HepG2 (cell line): Measurements from ENCODE around the gene GLRB. TPM values are rescaled to one million over a fixed set of nuclear protein-coding genes. Genes with fewer than 3 reads are reported as not detected.

Experiments used
- ATAC-seq: fragments of 200-7000 bp; cut with Tn5 transposase; 3 replicates; pipeline ENCODE4 v1.9.1; 2020; ENCODE audit warnings: mild to moderate bottlenecking, moderate library complexity
- BruUV-seq: library from RNA; stranded (reverse); fragments of 400-500 nt; replicated peaks from 2 replicates; lab custom pipeline; 2021; lab: Mats Ljungman, UMichigan
- CTCF ChIA-PET: fragments of 300-600 bp; formaldehyde crosslinking; extraction: SDS; loops from one replicate; lab custom pipeline; 2021; ENCODE audit warnings: low total read pairs, inconsistent platforms, low intra/inter-chr PET ratio; lab: Yijun Ruan, JAX
- POLR2A ChIA-PET: fragments of 350-600 bp; sonication (Branson Sonifier 250); formaldehyde crosslinking; loops from one replicate; lab custom pipeline; 2020; ENCODE audit warnings: antibody characterized with exemption, inconsistent platforms; lab: Yijun Ruan, JAX
- DNase-seq: peaks from one replicate; pipeline ENCODE4 v3.0.0-alpha.2; 2015; ENCODE audit warnings: low spot score
- FAIRE-seq: peaks from 3 replicates; lab custom pipeline; 2011; peaks lifted over from hg19 to GRCh38; lab: Jason Lieb, UNC
- H2AFZ ChIP-seq: one replicate; pipeline ENCODE4 v1.6.1; 2011; ENCODE audit warnings: low read length, inconsistent platforms
- H3K27ac ChIP-seq: fragments of 300-600 bp; 3 replicates; pipeline ENCODE4 v1.8.0; 2011; ENCODE audit warnings: mixed run types, mild to moderate bottlenecking, mixed read lengths, low read length, inconsistent platforms; ENCODE audit not compliant: insufficient read depth; ENCODE audit errors: extremely low read length
- H3K27me3 ChIP-seq, 2 experiments: fragments of 200-600 bp in 1 of 2; 2 replicates in 1 of 2; 3 replicates in 1 of 2; pipeline versions ENCODE4 v1.6.0 to v1.8.0; 2011; ENCODE audit warnings: low read length in 2 of 2, mild to moderate bottlenecking in 2 of 2, moderate library complexity in 2 of 2, inconsistent platforms in 1 of 2; ENCODE audit not compliant: insufficient read depth in 2 of 2, control insufficient read depth in 1 of 2
- H3K36me3 ChIP-seq, 2 experiments: fragments of 200-600 bp in 1 of 2; replicated peaks in 1 of 2; 2 replicates in 1 of 2; 3 replicates in 1 of 2; pipeline versions ENCODE4 v1.5.1 to v1.8.0; 2011; ENCODE audit warnings: low read length in 2 of 2, inconsistent platforms in 1 of 2; ENCODE audit not compliant: insufficient read depth in 2 of 2, control insufficient read depth in 1 of 2
- H3K4me1 ChIP-seq: 2 replicates; pipeline ENCODE4 v1.5.1; 2012; ENCODE audit warnings: low read length, inconsistent platforms; ENCODE audit not compliant: insufficient read depth
- H3K4me2 ChIP-seq: 2 replicates; pipeline ENCODE4 v1.6.0; 2011; ENCODE audit warnings: low read depth, low read length, inconsistent platforms
- H3K4me3 ChIP-seq, 3 experiments: fragments of 200-600 bp in 1 of 3; sonication (generic), shearing (Covaris generic) in 1 of 3; replicated peaks in 1 of 3; 2 replicates each; pipeline ENCODE4 v1.5.1; 2011 to 2016; ENCODE audit warnings: low read length in 3 of 3, inconsistent platforms in 2 of 3, low read depth in 2 of 3, mild to moderate bottlenecking in 2 of 3, control low read depth in 1 of 3, mixed read lengths in 1 of 3; ENCODE audit not compliant: insufficient read depth in 1 of 3
- H3K79me2 ChIP-seq: one replicate; pipeline ENCODE4 v1.6.1; 2011; ENCODE audit warnings: low read length, inconsistent platforms; ENCODE audit not compliant: insufficient read depth
- H3K9ac ChIP-seq: 2 replicates; pipeline ENCODE4 v1.6.0; 2011; ENCODE audit warnings: mild to moderate bottlenecking, low read depth, low read length, inconsistent platforms; ENCODE audit not compliant: insufficient read depth
- H3K9me3 ChIP-seq: 2 replicates; pipeline ENCODE4 v1.5.1; 2012; ENCODE audit warnings: mild to moderate bottlenecking, low read length
- H4K20me1 ChIP-seq: 2 replicates; pipeline ENCODE4 v1.6.0; 2011; ENCODE audit warnings: inconsistent platforms, mild to moderate bottlenecking, low read length, moderate library complexity; ENCODE audit not compliant: insufficient read depth
- ERF ChIP-seq: IDR thresholded peaks from 2 replicates; pipeline ENCODE4 v1.6.1; 2018; ENCODE audit warnings: missing biosample characterization, missing genetic modification reagents
- HNRNPUL1 ChIP-seq: fragments of 200-400 bp; formaldehyde crosslinking; IDR thresholded peaks from 2 replicates; pipeline ENCODE4 v1.6.1; 2017; ENCODE audit warnings: low read depth, mild to moderate bottlenecking, low read length, moderate library complexity
- HOXA7 ChIP-seq: sonication (generic); formaldehyde crosslinking; IDR thresholded peaks from 2 replicates; pipeline ENCODE4 v1.8.1; 2022; ENCODE audit warnings: mild to moderate bottlenecking, missing genetic modification reagents, moderate library complexity
- IKZF1 ChIP-seq: fragments of 450-650 bp; IDR thresholded peaks from 2 replicates; pipeline ENCODE4 v1.7.1; 2016
- JUN ChIP-seq: sonication (generic); formaldehyde crosslinking; IDR thresholded peaks from 2 replicates; pipeline ENCODE4 v1.4.0; 2020; ENCODE audit warnings: mild to moderate bottlenecking, missing genetic modification reagents
- MED8 ChIP-seq: sonication (generic); formaldehyde crosslinking; IDR thresholded peaks from 2 replicates; pipeline ENCODE4 v1.8.1; 2023; ENCODE audit warnings: mild to moderate bottlenecking, missing genetic modification reagents; ENCODE audit not compliant: insufficient replicate concordance
- REXO4 ChIP-seq: sonication (generic); formaldehyde crosslinking; IDR thresholded peaks from 2 replicates; pipeline ENCODE4 v1.8.0; 2022; ENCODE audit warnings: missing genetic modification reagents, mild to moderate bottlenecking, borderline replicate concordance
- SP4 ChIP-seq: sonication (generic); formaldehyde crosslinking; IDR thresholded peaks from 2 replicates; pipeline ENCODE4 v1.8.1; 2023; ENCODE audit warnings: mild to moderate bottlenecking, missing genetic modification reagents
- SRY ChIP-seq: sonication (generic); formaldehyde crosslinking; IDR thresholded peaks from 2 replicates; pipeline ENCODE4 v1.8.0; 2022; ENCODE audit warnings: mild to moderate bottlenecking, missing genetic modification reagents
- TEAD2 ChIP-seq: sonication (generic); formaldehyde crosslinking; IDR thresholded peaks from 2 replicates; pipeline ENCODE4 v1.9.0; 2021; ENCODE audit warnings: missing genetic modification reagents
- ZNF17 ChIP-seq: sonication (generic); formaldehyde crosslinking; IDR thresholded peaks from 2 replicates; pipeline ENCODE4 v1.5.0; 2020; ENCODE audit warnings: mild to moderate bottlenecking, missing genetic modification reagents
- ZNF598 ChIP-seq: sonication (generic); formaldehyde crosslinking; IDR thresholded peaks from 2 replicates; pipeline ENCODE4 v1.5.1; 2020; ENCODE audit warnings: mild to moderate bottlenecking, missing genetic modification reagents, borderline replicate concordance
- ZNF839 ChIP-seq: sonication (generic); formaldehyde crosslinking; IDR thresholded peaks from 2 replicates; pipeline ENCODE4 v1.4.0; 2020; ENCODE audit warnings: missing genetic modification reagents, mild to moderate bottlenecking, borderline replicate concordance
- WGBS: methylation state at CpG from one replicate; pipeline ENCODE4 v1.1.6; 2017; ENCODE audit warnings: low lambda C conversion rate; 5-methylcytosine and 5-hydroxymethylcytosine counted together
- in situ Hi-C: cut with HindIII; loops from 2 replicates; pipeline ENCODE4 v1.10.0; 2017; ENCODE audit warnings: low pct_unique_long_range_greater_than_20kb; ENCODE audit not compliant: extremely low pct_ligation_motif_present
- intact Hi-C: fragments of 100-400 bp; cut with micrococcal nuclease; formaldehyde crosslinking; loops from one replicate; pipeline ENCODE4 v1.10.0; 2022; ENCODE audit not compliant: unreplicated experiment
- polyA plus RNA-seq, 8 experiments: library from polyadenylated mRNA; depleted of rRNA in 3 of 8; stranded (reverse) in 7 of 8; unstranded in 1 of 8; fragments of >200 nt; fragmentation: Illumina TruSeq in 4 of 8; extraction: Trizol in 4 of 8; gene quantifications; 2 replicates each; pipeline versions ENCODE4 v1.2.1 to v1.2.3, GENCODE V29; 2011 to 2016; ENCODE audit warnings: low read depth in 4 of 8, missing spikeins in 1 of 8, mixed read lengths in 1 of 8; ENCODE audit not compliant: insufficient read depth in 1 of 8
- total RNA-seq, 5 experiments: library from RNA; depleted of rRNA; stranded (reverse); fragments of >200 nt; fragmentation: Illumina TruSeq; extraction: Trizol; gene quantifications; 2 replicates each; pipeline ENCODE4 v1.2.3, GENCODE V29; 2016; ENCODE audit warnings: low read depth in 1 of 5
- TF ChIP-seq, protein P1 (sequence below): IDR thresholded peaks from 2 replicates; pipeline ENCODE4 v1.6.1; 2016
- TF ChIP-seq, protein P2 (sequence below): sonication (generic); formaldehyde crosslinking; IDR thresholded peaks from 2 replicates; pipeline ENCODE4 v1.4.0; 2020; ENCODE audit warnings: missing genetic modification reagents
- TF ChIP-seq, protein P3 (sequence below): sonication (generic); formaldehyde crosslinking; conservative IDR thresholded peaks from 2 replicates; pipeline ENCODE4 v1.8.0; 2022; ENCODE audit warnings: missing genetic modification reagents

The GLRB gene
- total and polyA plus RNA-seq, 2 of the 13 experiments (the other 11 are each of a cell fraction or from before 2014, with no cell fraction given): 0.17 to 0.24 TPM

DNA sequence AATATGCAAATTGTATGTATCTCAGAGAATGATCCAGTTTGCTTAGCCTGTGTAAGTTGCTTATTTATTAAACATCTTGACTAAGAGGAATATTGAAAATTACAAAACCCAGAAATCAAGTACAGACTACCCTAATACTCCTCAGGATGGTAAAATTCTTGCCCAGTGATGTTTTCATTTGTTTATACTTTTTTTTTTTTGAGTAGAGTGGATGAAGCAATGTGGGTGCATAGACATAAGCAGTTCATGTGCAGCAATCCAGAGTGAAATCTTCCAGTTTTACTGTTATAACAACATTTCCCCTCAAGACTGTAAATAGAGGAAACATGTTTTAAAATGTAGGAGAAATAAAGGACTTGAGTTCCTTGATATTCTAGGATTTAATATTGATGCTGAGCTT lies 4.7 kb downstream of the GLRB start:
- Histone ChIP-seq H3K79me2 (no peaks in the 10 kb centered on the region), H3K4me2 (no peak overlapping the region), H2AFZ (no peak overlapping the region), H3K27ac (no peak overlapping the region), H3K36me3 (no peaks in the 10 kb centered on the region), H3K9me3 (no peaks in the 10 kb centered on the region), H3K4me1 (peaks cover 11% of the 10 kb centered on the region), H3K9ac (no peak overlapping the region), H3K27me3 (peaks cover 2 to 13% of the 10 kb centered on the region in 2 experiments; a peak in 3 of 5 replicates), H3K4me3 (no peak overlapping the region), H4K20me1 (no peaks in the 10 kb centered on the region)
- in situ Hi-C loops (no loop called here), intact Hi-C loops (no loop called here)
- TF ChIP-seq ERF (CRISPR knock-in tag) (no peak), ZNF17 (CRISPR knock-in tag) (no peak), HOXA7 (CRISPR knock-in tag) (no peak), SP4 (CRISPR knock-in tag) (no peak), JUN (no peak), SRY (no peak), ZNF839 (CRISPR knock-in tag) (no peak)
- POLR2A ChIA-PET: no interaction called here
- FAIRE-seq (no peak), DNase-seq (no peak), ATAC-seq (no peak)
- CTCF ChIA-PET: no interaction called here
- BruUV-seq: no TSS peak

DNA sequence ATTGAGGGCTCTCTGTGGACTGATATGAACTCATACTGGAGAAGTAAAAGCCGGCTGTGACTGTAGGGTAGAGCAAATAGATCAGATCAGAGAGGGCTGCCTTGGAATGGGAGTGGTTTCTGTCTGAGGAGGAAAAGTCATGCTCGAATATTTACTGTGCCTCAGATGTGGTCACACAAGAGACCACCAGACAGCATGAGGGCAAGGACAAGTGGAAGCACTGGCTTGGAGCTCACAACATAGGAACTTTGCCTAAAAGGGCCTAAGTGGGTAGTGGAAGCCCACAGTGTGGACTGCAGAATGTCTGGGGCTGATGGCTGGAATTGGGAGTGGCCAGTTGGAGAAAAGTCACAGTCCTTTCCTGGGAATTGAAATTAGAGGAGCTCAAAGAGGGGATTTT lies 19.8 kb downstream of the GLRB start:
- no peaks in the 10 kb centered on the region for H3K79me2 ChIP-seq
- no peaks in the 10 kb centered on the region for H3K9me3 ChIP-seq
- H3K9ac ChIP-seq: no peak overlapping the region
- ChIA-PET POLR2A (no interaction called here), CTCF (no interaction called here)
- H3K4me3 ChIP-seq: no peak overlapping the region
- FAIRE-seq (no peak), DNase-seq (no peak), ATAC-seq (no peak)
- WGBS: 0% methylated on average over 2 of the region's 2 CpGs
- H3K4me2 ChIP-seq: no peak overlapping the region
- H3K27ac ChIP-seq: no peak overlapping the region
- H3K27me3 ChIP-seq: no peaks in the 10 kb centered on the region
- H3K36me3 ChIP-seq: no peaks in the 10 kb centered on the region
- in situ Hi-C loops (no loop called here), intact Hi-C loops (no loop called here)
- no peak overlapping the region for H2AFZ ChIP-seq
- no peaks in the 10 kb centered on the region for H3K4me1 ChIP-seq
- BruUV-seq: no TSS peak
- no peaks in the 10 kb centered on the region for H4K20me1 ChIP-seq
- TF ChIP-seq MED8 (CRISPR knock-in tag) (no peak), TEAD2 (CRISPR knock-in tag) (no peak), ZNF598 (CRISPR knock-in tag) (no peak), REXO4 (CRISPR knock-in tag) (no peak), IKZF1 (no peak), HNRNPUL1 (no peak)
- TF ChIP-seq, protein P1, sequence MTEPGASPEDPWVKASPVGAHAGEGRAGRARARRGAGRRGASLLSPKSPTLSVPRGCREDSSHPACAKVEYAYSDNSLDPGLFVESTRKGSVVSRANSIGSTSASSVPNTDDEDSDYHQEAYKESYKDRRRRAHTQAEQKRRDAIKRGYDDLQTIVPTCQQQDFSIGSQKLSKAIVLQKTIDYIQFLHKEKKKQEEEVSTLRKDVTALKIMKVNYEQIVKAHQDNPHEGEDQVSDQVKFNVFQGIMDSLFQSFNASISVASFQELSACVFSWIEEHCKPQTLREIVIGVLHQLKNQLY (CRISPR knock-in tag): no peak
- TF ChIP-seq, protein P2, sequence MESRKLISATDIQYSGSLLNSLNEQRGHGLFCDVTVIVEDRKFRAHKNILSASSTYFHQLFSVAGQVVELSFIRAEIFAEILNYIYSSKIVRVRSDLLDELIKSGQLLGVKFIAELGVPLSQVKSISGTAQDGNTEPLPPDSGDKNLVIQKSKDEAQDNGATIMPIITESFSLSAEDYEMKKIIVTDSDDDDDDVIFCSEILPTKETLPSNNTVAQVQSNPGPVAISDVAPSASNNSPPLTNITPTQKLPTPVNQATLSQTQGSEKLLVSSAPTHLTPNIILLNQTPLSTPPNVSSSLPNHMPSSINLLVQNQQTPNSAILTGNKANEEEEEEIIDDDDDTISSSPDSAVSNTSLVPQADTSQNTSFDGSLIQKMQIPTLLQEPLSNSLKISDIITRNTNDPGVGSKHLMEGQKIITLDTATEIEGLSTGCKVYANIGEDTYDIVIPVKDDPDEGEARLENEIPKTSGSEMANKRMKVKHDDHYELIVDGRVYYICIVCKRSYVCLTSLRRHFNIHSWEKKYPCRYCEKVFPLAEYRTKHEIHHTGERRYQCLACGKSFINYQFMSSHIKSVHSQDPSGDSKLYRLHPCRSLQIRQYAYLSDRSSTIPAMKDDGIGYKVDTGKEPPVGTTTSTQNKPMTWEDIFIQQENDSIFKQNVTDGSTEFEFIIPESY (CRISPR knock-in tag): no peak
- TF ChIP-seq, protein P3, sequence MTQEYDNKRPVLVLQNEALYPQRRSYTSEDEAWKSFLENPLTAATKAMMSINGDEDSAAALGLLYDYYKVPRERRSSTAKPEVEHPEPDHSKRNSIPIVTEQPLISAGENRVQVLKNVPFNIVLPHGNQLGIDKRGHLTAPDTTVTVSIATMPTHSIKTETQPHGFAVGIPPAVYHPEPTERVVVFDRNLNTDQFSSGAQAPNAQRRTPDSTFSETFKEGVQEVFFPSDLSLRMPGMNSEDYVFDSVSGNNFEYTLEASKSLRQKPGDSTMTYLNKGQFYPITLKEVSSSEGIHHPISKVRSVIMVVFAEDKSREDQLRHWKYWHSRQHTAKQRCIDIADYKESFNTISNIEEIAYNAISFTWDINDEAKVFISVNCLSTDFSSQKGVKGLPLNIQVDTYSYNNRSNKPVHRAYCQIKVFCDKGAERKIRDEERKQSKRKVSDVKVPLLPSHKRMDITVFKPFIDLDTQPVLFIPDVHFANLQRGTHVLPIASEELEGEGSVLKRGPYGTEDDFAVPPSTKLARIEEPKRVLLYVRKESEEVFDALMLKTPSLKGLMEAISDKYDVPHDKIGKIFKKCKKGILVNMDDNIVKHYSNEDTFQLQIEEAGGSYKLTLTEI (CRISPR knock-in tag): no peak
